A549 treated with CORT108297 at 1 μM for 4 hours (cell line): Measurements from ENCODE around the gene MECP2. TPM values are rescaled to one million over a fixed set of nuclear protein-coding genes. Genes with fewer than 3 reads are reported as not detected.

ENCODE experiments used
- total RNA-seq: library from RNA; stranded (reverse); fragments of 200-300 nt; extraction: Qiagen RNA extraction; gene quantifications from 5 replicates; pipeline ENCODE4 v1.2.3, GENCODE V29; 2022

MECP2 gene
- total RNA-seq: 17.2 to 21.6 TPM (median 19.6 TPM) in 5 replicates

DNA sequence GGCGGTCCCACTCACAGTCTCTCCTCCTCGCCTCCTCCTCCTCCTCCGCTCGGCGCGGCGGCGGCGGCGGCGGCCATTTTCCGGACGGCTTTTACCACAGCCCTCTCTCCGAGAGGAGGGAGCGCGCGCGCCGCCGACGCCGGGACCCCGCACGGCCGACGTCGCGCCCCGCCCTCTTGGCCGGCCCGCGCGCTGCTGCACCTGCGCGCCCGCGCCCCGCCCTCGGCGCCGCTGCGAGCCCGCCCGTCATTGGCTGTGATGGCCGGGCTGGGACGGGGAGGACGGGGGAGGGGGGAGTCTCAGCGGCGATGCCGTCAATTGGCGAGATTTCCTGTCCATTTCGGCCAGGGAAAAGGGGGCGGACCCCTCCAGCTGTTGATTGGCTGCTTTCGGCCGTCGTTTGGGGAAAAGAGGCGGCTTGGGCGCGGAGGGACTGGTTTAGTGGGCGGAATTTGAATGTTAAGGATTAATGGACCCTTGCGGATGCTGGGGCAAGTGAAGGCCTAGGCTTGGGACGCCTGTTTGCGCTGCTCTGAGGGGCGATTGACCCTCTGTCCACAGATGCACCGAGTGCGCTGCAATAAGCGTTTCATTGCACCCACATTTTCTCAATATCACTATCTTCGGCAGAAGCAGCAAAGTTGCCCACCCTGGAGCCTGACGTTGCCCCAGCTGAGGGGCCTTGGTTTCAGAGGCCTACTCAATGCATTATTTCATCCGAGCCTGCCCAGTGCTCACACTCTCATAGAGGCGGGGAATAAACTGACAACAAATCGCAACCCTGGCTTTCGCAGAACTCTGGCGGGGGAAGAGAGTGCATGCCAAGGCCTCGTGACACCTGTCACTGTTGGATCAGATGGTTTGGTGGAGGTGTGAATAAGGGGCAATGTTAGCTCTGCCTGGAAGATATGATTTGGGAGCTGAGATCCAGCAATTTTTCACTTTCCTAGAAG, at the start of gene MECP2:
TSS of gene MECP2 (minus strand) at position 129 of the 953 bp plus-strand sequence.

DNA sequence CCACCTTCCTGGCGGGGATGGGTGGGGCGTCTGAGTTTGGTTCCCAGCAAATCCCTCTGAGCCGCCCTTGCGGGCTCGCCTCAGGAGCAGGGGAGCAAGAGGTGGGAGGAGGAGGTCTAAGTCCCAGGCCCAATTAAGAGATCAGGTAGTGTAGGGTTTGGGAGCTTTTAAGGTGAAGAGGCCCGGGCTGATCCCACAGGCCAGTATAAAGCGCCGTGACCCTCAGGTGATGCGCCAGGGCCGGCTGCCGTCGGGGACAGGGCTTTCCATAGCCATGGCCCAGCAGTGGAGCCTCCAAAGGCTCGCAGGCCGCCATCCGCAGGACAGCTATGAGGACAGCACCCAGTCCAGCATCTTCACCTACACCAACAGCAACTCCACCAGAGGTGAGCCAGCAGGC, 46.5 kb upstream of the MECP2 start, which contains the start of gene OPN1LW:
TSS of gene OPN1LW (plus strand) at position 234 of the 400 bp plus-strand sequence. CDS start at position 275, 41 bp downstream.

DNA sequence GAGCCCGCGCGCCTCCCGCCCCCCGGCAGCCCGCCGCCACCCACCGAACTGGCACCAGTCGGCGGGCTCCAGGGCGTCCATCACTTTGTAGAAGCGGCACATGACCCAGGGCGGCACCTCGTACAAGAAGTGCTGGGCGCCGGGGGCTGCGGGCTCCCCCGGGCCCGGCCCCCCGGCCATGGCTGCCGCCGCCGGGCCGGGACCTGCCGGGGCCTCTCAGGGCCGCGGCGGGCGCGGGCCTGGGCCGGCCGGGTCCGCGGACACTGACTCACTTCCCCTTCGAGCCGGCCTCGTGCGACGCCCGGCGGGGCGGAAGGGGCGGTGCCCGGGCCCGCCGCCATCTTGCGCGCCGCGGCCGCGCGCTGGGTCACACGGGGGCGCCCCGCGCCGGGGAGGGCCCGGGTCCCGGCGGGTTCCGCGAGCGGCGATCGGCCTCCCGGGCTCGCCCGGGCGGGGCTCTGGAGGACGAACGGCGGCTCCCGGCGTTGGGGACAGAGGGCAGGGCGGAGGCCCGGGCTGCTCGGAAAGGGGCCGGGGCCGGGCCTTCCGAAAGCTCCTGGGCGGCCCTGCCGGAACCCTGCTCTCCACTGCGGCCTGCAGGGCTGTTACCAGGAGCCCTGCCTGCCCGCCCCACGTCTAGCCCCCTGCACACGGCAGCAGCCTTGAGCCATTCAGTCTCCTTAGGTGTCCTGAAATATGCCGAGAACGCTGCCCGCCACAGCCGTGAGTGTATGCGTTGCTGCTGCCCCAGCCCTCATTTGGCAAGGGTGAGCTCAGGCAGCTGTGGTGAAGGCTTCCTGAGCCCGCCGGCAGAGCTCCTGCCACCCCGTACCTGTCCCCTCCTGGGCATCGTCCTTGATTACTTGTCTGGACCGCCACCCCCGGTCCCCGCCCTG, 77.6 kb downstream of the MECP2 start, which contains the start of gene IRAK1:
TSS of gene IRAK1 (minus strand) at position 270 of the 896 bp plus-strand sequence. CDS start at position 180, 90 bp downstream.

DNA sequence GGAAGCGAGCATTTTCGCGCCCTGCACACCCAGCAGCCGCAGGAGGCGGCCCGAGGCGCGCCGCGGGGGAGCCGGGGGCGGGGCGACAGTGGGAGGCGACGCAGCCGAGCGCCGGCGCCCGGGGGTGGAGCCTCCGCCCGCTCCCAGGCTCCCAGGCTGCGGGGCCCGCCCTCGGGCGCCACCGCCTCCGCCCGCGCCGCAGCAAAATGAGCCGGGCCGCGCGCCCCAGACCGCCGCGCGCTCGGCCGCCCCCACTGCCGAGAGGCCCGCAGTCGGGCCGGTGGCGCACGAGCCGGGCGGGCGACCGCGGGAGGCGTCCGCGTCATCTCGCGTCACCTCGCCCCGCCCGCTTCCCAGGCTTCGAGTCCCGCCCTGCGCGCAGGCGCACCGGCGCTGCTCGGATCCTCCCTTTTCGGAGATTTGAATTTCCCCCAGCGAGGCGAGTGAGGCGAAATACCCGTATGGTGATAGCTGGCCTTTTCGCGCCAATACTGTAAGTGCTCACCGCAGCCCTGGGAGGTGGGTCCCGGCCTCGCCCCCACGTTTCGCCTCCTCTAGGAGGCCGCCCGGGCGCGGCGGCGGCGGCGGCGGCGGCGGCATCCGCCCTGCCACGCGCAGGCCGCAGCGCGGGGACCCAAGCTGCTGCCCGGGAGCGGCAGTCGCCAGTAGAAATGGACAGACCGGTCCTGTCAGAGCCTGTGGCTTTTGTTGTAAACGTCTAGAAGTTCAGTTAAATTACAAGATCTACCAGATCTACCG, 125.0 kb downstream of the MECP2 start, which contains the start of gene TMEM187:
TSS of gene TMEM187 (plus strand) at position 387 of the 759 bp plus-strand sequence. CDS start 9,309 bp downstream, outside the sequence.

Other genes with a start within 250 kb of the MECP2 start
- 19.7 to 25.6 TPM (median 22.5 TPM) in 5 replicates for gene L1CAM, start 211.5 kb downstream of the MECP2 start, total RNA-seq
- gene AVPR2, start 193.0 kb downstream of the MECP2 start, total RNA-seq: 0.06 to 0.17 TPM (median 0.15 TPM) in 4 of 5 replicates, not detected in the other
- gene ARHGAP4, start 171.5 kb downstream of the MECP2 start, total RNA-seq: 1.1 to 2.4 TPM (median 1.7 TPM) in 5 replicates
- gene NAA10, start 162.7 kb downstream of the MECP2 start, total RNA-seq: 208 to 243 TPM (median 229 TPM) in 5 replicates
- 0.10 to 0.16 TPM in 2 of 5 replicates, not detected in the others for gene RENBP, start 153.1 kb downstream of the MECP2 start, total RNA-seq
- gene HCFC1, start 125.9 kb downstream of the MECP2 start, total RNA-seq: 31.7 to 41.9 TPM (median 40.9 TPM) in 5 replicates
- gene TMEM187, start 125.0 kb downstream of the MECP2 start, total RNA-seq: 5.4 to 6.7 TPM (median 5.6 TPM) in 5 replicates
- gene IRAK1, start 77.8 kb downstream of the MECP2 start, total RNA-seq: 198 to 223 TPM (median 223 TPM) in 5 replicates
- not detected in 5 replicates for gene OPN1LW, start 46.5 kb upstream of the MECP2 start, total RNA-seq
- gene OPN1MW, start 84.9 kb upstream of the MECP2 start, total RNA-seq: not detected in 5 replicates
- gene OPN1MW2, start 122.0 kb upstream of the MECP2 start, total RNA-seq: not detected in 5 replicates
- not detected in 5 replicates for gene OPN1MW3, start 159.9 kb upstream of the MECP2 start, total RNA-seq
- not detected in 5 replicates for gene TEX28, start 197.4 kb upstream of the MECP2 start, total RNA-seq
- 0.03 TPM in 1 of 5 replicates, not detected in the others for gene TKTL1, start 198.1 kb upstream of the MECP2 start, total RNA-seq